GM21786 (cell line): ENCODE results near the gene SLC25A47.

ENCODE experiments used
- ATAC-seq: cut with Tn5 transposase; IDR thresholded peaks from one replicate; pipeline ENCODE4 v1.9.1; 2021; ENCODE audit not compliant: unreplicated experiment

Gene SLC25A47

GRCh38 chr14:100322138-100322957 is 791 bp upstream of the SLC25A47 start:
- no peak for ATAC-seq

- no peak for ATAC-seq
Measured at GRCh38 chr14:100323942-100324307, 786 bp downstream of the SLC25A47 start.

- ATAC-seq, result no peak
Measured at GRCh38 chr14:100325231-100325632, 2.1 kb downstream of the SLC25A47 start.

- no peak for ATAC-seq
Measured at GRCh38 chr14:100325958-100326357, 2.8 kb downstream of the SLC25A47 start.

- no peak for ATAC-seq
Measured at GRCh38 chr14:100327128-100327527, 4.0 kb downstream of the SLC25A47 start.

GRCh38 chr14:100328495-100329163 is 5.5 kb downstream of the SLC25A47 start:
- ATAC-seq, result no peak

GRCh38 chr14:100329233-100330006 is 6.3 kb downstream of the SLC25A47 start:
- ATAC-seq, result no peak

GRCh38 chr14:100330007-100330344 is 6.8 kb downstream of the SLC25A47 start:
- ATAC-seq, result no peak

GRCh38 chr14:100330388-100330931 is 7.3 kb downstream of the SLC25A47 start:
- no peak for ATAC-seq

- ATAC-seq, result no peak
Measured at GRCh38 chr14:100332071-100332639, 9.0 kb downstream of the SLC25A47 start.

- peak; percentile 62 for ATAC-seq
Measured at GRCh38 chr14:100332797-100333196, 9.7 kb downstream of the SLC25A47 start.

- ATAC-seq, result no peak
Measured at GRCh38 chr14:100333311-100333710, 10.2 kb downstream of the SLC25A47 start.

GRCh38 chr14:100333827-100334226 is 10.7 kb downstream of the SLC25A47 start:
- ATAC-seq, result no peak

GRCh38 chr14:100334904-100335303 is 11.8 kb downstream of the SLC25A47 start:
- no peak for ATAC-seq

GRCh38 chr14:100336618-100337530 is 13.7 kb downstream of the SLC25A47 start:
- ATAC-seq, result no peak

GRCh38 chr14:100339766-100340422 is 16.8 kb downstream of the SLC25A47 start:
- no peak for ATAC-seq

- ATAC-seq, result no peak
Measured at GRCh38 chr14:100340423-100340813, 17.3 kb downstream of the SLC25A47 start.

- ATAC-seq, result peak; percentile 49
Measured at GRCh38 chr14:100341301-100342031, 18.3 kb downstream of the SLC25A47 start.

- no peak for ATAC-seq
Measured at GRCh38 chr14:100342195-100342594, 19.1 kb downstream of the SLC25A47 start.
